HFF-Myc (cell line): ENCODE data around the gene SYT15.

Experiments used
- DNase-seq: peaks from one replicate; pipeline ENCODE4 v3.0.0-alpha.2; 2011; ENCODE audit warnings: low read depth; ENCODE audit errors: extremely low read depth
- H3K4me3 ChIP-seq: replicated peaks from 2 replicates; pipeline ENCODE4 v1.5.1; 2011; ENCODE audit warnings: low read depth, mild to moderate bottlenecking, control low read depth, low read length
- TF ChIP-seq, protein P1 (sequence below): IDR thresholded peaks from 2 replicates; pipeline ENCODE4 v1.5.1; 2012; ENCODE audit warnings: mild to moderate bottlenecking, low read depth, low read length, control low read depth; ENCODE audit errors: missing control alignments

The SYT15 gene

DNA sequence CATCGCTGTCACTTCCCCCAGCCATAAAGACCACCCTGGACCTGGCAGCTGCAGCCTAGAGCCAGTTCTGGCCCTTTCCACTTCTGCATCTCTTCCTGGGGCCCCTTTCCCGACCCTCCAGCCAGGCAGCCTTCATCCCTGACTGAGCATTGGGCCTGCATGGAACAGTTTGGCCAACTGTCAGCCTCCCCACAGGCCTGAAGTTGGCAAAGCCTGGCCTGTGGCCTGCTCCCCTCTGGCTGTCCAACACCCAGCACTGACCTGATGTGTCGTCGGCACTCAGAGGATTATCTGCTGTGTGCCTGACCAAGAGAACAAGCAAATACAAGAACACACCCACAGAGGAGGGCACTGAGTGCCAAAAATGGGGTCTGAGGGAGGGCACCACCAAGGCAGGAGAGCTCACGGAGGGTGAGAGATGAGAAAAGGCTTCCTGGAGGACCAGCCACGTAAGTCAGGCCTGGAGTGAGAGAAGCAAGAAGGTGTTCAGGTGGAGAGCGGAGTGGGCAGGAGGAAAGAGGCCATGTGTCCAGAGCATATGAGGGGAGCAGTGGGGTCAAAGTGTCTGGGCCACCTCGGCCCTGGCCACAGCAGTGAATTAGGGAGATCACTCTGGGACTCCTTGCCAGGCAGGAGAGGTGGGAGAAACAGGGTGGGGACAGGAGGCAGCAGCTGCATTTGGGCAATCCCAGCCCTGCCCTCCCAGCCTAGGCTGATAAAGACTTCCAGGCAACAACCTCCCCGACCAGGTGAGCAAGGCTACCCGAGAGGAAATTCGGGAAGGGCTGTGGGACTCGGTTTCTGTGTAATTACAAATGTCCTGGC, 27.0 kb upstream of the SYT15 start:
- TF ChIP-seq, protein P1, sequence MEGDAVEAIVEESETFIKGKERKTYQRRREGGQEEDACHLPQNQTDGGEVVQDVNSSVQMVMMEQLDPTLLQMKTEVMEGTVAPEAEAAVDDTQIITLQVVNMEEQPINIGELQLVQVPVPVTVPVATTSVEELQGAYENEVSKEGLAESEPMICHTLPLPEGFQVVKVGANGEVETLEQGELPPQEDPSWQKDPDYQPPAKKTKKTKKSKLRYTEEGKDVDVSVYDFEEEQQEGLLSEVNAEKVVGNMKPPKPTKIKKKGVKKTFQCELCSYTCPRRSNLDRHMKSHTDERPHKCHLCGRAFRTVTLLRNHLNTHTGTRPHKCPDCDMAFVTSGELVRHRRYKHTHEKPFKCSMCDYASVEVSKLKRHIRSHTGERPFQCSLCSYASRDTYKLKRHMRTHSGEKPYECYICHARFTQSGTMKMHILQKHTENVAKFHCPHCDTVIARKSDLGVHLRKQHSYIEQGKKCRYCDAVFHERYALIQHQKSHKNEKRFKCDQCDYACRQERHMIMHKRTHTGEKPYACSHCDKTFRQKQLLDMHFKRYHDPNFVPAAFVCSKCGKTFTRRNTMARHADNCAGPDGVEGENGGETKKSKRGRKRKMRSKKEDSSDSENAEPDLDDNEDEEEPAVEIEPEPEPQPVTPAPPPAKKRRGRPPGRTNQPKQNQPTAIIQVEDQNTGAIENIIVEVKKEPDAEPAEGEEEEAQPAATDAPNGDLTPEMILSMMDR, result no peak
- H3K4me3 ChIP-seq, result no peak overlapping the region
- no peak for DNase-seq

DNA sequence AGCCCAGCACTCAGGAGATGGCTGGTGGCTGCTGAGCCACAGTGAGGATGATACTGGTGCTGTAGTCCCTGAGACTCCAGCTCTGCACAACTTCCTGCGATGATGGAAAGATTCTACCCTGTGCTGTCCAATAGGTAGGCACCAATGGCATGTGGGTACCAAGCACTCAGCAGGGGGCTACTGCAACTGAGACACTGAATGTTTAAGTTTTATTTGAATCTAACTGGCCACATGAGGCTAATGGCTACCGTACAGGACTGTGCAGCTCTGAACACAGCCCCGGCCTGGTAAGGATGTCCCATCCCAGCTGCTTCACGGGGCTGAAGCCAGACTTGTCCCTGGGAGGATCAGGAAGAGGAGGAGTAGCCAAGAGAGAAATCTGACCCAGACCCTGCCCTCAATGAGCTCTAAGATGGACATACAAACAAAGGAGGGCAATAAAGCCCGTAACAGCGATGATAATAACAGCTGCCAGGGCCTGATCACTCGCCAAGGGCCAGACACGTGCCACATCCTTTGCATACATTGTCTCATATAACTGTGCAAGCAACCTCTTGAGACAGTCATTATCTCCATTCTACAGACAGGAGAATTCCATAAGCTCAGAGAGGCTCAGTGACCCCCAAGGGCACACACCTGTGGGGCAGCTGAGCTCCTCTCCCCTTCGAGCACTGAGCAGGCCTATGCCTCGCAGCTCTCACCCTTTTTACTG, 26.2 kb upstream of the SYT15 start:
- no peak for DNase-seq
- TF ChIP-seq, protein P1, result no peak
- no peak overlapping the region for H3K4me3 ChIP-seq

DNA sequence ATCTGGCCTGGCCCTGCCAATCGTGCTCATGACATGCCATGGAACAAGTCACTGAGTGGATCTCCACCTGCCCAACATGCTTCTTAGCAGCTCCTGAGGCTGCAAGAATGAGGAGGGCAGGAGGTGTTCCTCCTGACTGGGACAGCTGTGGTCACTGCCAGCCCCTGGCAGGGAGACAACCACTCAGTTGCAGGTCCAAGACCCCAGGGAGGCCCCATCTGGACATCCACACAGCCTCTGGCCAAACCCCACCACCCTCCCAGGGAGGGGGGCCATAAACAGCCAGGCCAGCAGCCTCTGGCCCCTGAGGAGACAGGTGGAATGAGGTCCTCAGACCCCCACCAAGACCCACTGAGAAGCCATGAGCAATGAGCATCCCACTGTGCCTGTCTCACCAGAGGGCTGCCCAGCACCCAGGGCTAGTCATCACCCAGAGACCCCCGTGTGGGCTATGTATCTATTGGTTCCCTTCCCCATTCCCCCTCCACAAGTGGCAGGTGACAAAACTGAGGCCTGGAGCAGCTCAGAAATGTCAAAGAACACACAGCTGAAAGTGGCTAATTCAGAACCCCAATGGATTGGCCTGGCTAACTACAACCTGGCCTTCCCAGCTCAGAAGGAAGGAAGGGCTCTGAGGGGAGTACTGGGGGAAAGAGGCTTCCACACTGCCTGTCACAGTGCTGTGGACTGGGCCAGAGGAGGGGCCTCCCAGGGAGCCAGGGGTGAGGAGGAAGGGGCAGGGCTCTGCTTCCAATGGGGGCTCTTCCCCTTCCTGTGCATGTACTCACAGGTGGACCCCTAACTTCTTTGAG, 25.5 kb upstream of the SYT15 start:
- H3K4me3 ChIP-seq, result no peak overlapping the region
- TF ChIP-seq, protein P1, result no peak
- DNase-seq, result no peak

DNA sequence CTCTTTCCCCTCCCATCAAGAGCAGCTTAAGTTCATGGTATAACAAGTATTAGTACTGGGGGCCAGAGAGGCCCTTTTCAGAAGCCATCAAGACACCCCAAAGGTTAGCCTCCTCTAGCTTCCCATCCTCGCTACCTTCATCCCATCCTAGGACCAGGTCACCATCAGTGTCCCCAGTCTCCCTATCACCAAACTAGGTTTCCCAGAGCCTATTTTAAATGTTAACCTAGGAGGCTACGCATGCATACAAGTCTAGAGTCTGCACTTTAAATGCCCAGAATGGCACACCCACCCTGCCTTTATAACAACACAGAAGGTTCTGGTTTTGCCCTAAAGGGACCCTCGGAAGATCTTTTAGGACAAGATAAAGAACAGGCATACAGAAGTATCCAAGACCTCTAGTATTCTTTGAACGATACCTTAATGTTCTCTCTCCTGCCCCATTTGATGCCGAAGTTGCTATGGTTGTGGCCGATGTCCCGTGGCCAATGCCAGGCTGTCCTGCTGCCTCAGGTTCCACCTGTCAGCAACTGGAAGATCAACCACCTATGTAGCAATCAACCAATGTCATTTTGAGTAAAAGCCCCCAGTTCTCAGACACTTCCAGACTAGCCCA, 24.7 kb upstream of the SYT15 start:
- no peak overlapping the region for H3K4me3 ChIP-seq
- TF ChIP-seq, protein P1, result no peak
- no peak for DNase-seq

DNA sequence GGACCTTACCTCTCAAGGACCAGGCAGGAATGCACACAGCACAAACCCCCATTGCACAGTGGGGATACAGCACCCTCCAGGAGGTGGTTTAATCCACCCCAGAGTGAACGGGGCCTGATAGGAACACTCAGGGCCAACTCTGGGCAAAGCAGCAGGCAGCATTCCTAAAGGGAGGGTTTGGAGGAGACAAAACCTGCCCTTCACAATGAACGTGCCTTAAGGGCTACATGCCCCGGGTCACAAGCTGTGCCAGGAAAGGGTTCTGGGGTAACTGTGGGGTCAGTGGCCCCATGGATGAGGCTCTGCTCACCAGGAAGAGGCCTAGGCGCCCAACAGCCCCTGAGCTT, 23.6 kb upstream of the SYT15 start:
- no peak overlapping the region for H3K4me3 ChIP-seq
- TF ChIP-seq, protein P1, result no peak
- DNase-seq, result no peak

DNA sequence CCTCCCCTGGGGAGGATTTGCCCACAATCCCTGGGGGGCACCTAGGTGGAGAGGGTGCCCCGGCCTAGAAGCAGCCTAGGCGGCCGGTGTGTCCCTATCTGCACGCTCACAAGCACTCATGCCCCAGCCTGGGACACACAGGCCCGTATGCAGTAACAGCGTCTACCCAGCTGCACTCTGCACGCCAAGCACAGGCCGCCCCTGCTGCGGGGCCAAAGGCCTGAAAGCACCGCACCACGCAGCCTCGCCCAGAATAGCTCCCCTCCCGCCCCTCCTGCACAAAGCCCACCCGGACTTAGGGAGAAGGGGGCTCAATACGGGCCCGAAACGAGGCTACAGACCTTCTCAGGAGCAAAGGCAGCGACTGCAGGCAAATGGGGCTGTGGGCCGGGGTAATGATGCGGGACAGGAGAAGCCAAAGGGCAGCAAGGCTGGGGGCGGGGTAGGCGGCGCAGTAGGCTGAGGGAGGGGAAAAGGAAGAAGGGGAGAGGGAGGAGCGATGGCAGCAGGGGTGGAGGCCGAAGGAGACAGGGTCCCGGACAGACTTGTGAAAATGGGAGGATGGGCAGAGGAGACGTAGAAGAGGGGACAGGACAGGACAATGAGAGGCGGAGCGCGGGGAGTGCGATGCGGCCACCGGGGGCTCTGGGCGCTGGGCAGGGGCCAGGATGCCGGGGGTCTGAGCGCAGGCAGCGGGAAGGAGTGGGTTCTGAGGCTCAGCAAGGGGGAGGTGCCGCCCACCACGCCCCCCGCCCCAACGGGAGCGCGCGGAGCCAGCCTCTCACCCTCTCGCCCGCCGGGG, 23.0 kb upstream of the SYT15 start:
- DNase-seq, result no peak
- no peak overlapping the region for H3K4me3 ChIP-seq
- TF ChIP-seq, protein P1, result no peak
